Activated CD4-positive, alpha-beta memory T cell treated with anti-CD3 and anti-CD28 coated beads for 36 hours (primary cell): Measurements from ENCODE around the gene RTN4RL2. TPM values are rescaled to one million over a fixed set of nuclear protein-coding genes. Genes with fewer than 3 reads are reported as not detected.

Experiments used
- CTCF ChIA-PET: fragments of 350-600 bp; sonication (Branson Sonifier 250); formaldehyde crosslinking; loops from one replicate; lab custom pipeline; 2021; ENCODE audit warnings: antibody characterized with exemption, inconsistent platforms; lab: Charles Lee
- POLR2A ChIA-PET: fragments of 350-600 bp; sonication (Branson Sonifier 250); formaldehyde crosslinking; loops from one replicate; lab custom pipeline; 2021; ENCODE audit warnings: antibody characterized with exemption; lab: Charles Lee
- DNase-seq: peaks from one replicate; pipeline ENCODE4 v3.0.0-alpha.2; 2020
- H3K27ac Mint-ChIP-seq: one replicate; pipeline ENCODE4 v1.8.0; 2021; ENCODE audit warnings: mixed read lengths
- H3K27me3 Mint-ChIP-seq: one replicate; pipeline ENCODE4 v1.8.0; 2021; ENCODE audit warnings: mixed read lengths
- H3K36me3 Mint-ChIP-seq: one replicate; pipeline ENCODE4 v1.8.0; 2021; ENCODE audit warnings: mixed read lengths
- H3K4me1 Mint-ChIP-seq: one replicate; pipeline ENCODE4 v1.8.0; 2021; ENCODE audit warnings: low read depth, mixed read lengths
- H3K4me3 Mint-ChIP-seq: one replicate; pipeline ENCODE4 v1.8.0; 2021; ENCODE audit warnings: mild to moderate bottlenecking, mixed read lengths
- H3K9me3 Mint-ChIP-seq: one replicate; pipeline ENCODE4 v1.8.0; 2021; ENCODE audit warnings: mixed read lengths
- intact Hi-C: fragments of 100-400 bp; cut with micrococcal nuclease; formaldehyde crosslinking; loops from one replicate; pipeline ENCODE4 v1.15.1; 2023
- total RNA-seq, 2 experiments: library from RNA; stranded (reverse); gene quantifications; one replicate each; pipeline ENCODE4 v1.2.3, GENCODE V29; 2021

The RTN4RL2 gene
- total RNA-seq, 2 experiments from 2014 or later = 0.36 to 0.51 TPM

GRCh38 chr11:57424792-57425564 is 35.4 kb upstream of the RTN4RL2 start:
- intact Hi-C loops = loop anchor here (1.0 to 10.0 kb wide), 12 partner anchors 19 to 1720 kb away; partner anchors contain the start of genes CLP1, FAM111A, MED19 and RTN4RL2
- Mint-ChIP-seq H3K4me1 (peaks cover 57% of the 10 kb centered on the region), H3K36me3 (peaks cover 64% of the 10 kb centered on the region), H3K9me3 (no peaks in the 10 kb centered on the region), H3K27me3 (no peaks in the 10 kb centered on the region), H3K4me3 (peak overlapping the region; percentile 96), H3K27ac (peak overlapping the region; percentile 92)
- ChIA-PET CTCF (interaction anchor here (0.6 to 2.9 kb wide), 10 partner anchors 19 to 220 kb away, joined by 3 to 26 read pairs (median 4); partner anchors contain the start of genes RTN4RL2, SSRP1 and TNKS1BP1), POLR2A (interaction anchor here (0.8 to 3.5 kb wide), 12 partner anchors 15 to 316 kb away, joined by 3 to 28 read pairs (median 4); partner anchors contain the start of genes SELENOH, SLC43A1 and SSRP1)
- DNase-seq = peak; percentile 97

- H3K27ac Mint-ChIP-seq = peak overlapping the region; percentile 92
- DNase-seq = peak; percentile 35
- peak overlapping the region; percentile 96 for H3K4me3 Mint-ChIP-seq
- ChIA-PET CTCF (interaction anchor here (0.7 to 2.9 kb wide), 9 partner anchors 19 to 375 kb away, joined by 3 to 26 read pairs (median 4); partner anchors contain the start of genes RTN4RL2, SSRP1, TNKS1BP1 and UBE2L6), POLR2A (interaction anchor here (0.7 to 3.5 kb wide), 9 partner anchors 20 to 241 kb away, joined by 3 to 28 read pairs (median 5); partner anchors contain the start of genes SLC43A1, SSRP1 and TIMM10)
- no peaks in the 10 kb centered on the region for H3K27me3 Mint-ChIP-seq
- H3K9me3 Mint-ChIP-seq = no peaks in the 10 kb centered on the region
- peaks cover 56% of the 10 kb centered on the region for H3K36me3 Mint-ChIP-seq
- H3K4me1 Mint-ChIP-seq = peaks cover 48% of the 10 kb centered on the region
- intact Hi-C loops = loop anchor here (1.0 to 10.0 kb wide), 10 partner anchors 34 to 1719 kb away; partner anchors contain the start of genes CLP1, FAM111A, MED19 and RTN4RL2
These were observed 34.5 kb upstream of the RTN4RL2 start for GRCh38 chr11:57425565-57426438.

GRCh38 chr11:57426439-57426928 is 33.8 kb upstream of the RTN4RL2 start:
- peak overlapping the region; percentile 92 for H3K27ac Mint-ChIP-seq
- H3K9me3 Mint-ChIP-seq = no peaks in the 10 kb centered on the region
- intact Hi-C loops = loop anchor here (5.0 to 10.0 kb wide), 2 partner anchors 286 to 1718 kb away; partner anchors contain the start of genes FAM111A, MED19 and TMX2
- no peaks in the 10 kb centered on the region for H3K27me3 Mint-ChIP-seq
- peaks cover 49% of the 10 kb centered on the region for H3K36me3 Mint-ChIP-seq
- CTCF ChIA-PET = interaction anchor here (0.7 to 2.9 kb wide), 8 partner anchors 20 to 374 kb away, joined by 3 to 26 read pairs (median 4); partner anchors contain the start of genes RTN4RL2, SSRP1 and UBE2L6
- POLR2A ChIA-PET = interaction anchor here (0.7 to 3.5 kb wide), 6 partner anchors 20 to 240 kb away, joined by 3 to 28 read pairs (median 3); partner anchors contain the start of gene TIMM10
- H3K4me1 Mint-ChIP-seq = peaks cover 46% of the 10 kb centered on the region
- H3K4me3 Mint-ChIP-seq = peak overlapping the region; percentile 96
- DNase-seq = peak; percentile 38

- ChIA-PET CTCF (interaction anchor here (0.7 to 7.8 kb wide), 10 partner anchors 21 to 374 kb away, joined by 3 to 57 read pairs (median 4); partner anchors contain the start of gene RTN4RL2), POLR2A (interaction anchor here (0.9 to 3.5 kb wide), 4 partner anchors 21 to 240 kb away, joined by 3 to 28 read pairs (median 4); partner anchors contain the start of gene SSRP1)
- Mint-ChIP-seq H3K9me3 (no peaks in the 10 kb centered on the region), H3K36me3 (peaks cover 42% of the 10 kb centered on the region), H3K4me3 (peak within 1 kb of the TSS; percentile 96), H3K27ac (peak within 1 kb of the TSS; percentile 92), H3K27me3 (no peaks in the 10 kb centered on the region), H3K4me1 (peaks cover 41% of the 10 kb centered on the region)
- peak; percentile 87 for DNase-seq
- intact Hi-C loops = loop anchor here (1.0 to 10.0 kb wide), 3 partner anchors 92 to 1718 kb away; partner anchors contain the start of genes FAM111A, MED19, SSRP1 and TMX2
These were observed 33.2 kb upstream of the RTN4RL2 start, which contains the start of gene SLC43A3 for GRCh38 chr11:57426929-57427726. Gene SLC43A3, minus strand, starts transcription at chr11:57427121. Its CDS starts 949 bp downstream, at chr11:57426172.

GRCh38 chr11:57427727-57428082 is 32.6 kb upstream of the RTN4RL2 start:
- Mint-ChIP-seq H3K4me3 (peak overlapping the region; percentile 96), H3K27me3 (no peaks in the 10 kb centered on the region), H3K9me3 (no peaks in the 10 kb centered on the region), H3K4me1 (peaks cover 37% of the 10 kb centered on the region), H3K36me3 (peaks cover 37% of the 10 kb centered on the region), H3K27ac (peak overlapping the region; percentile 92)
- no peak for DNase-seq
- ChIA-PET POLR2A (interaction anchor here (0.9 kb wide), 1 partner anchor 93 kb away, joined by 4 read pairs; the partner anchor contains the start of gene SSRP1), CTCF (interaction anchor here (0.7 to 7.8 kb wide), 5 partner anchors 30 to 373 kb away, joined by 3 to 57 read pairs (median 3); partner anchors contain the start of gene RTN4RL2)
- intact Hi-C loops = loop anchor here (1.0 to 10.0 kb wide), 3 partner anchors 92 to 1717 kb away; partner anchors contain the start of genes FAM111A, MED19, SSRP1 and TMX2

GRCh38 chr11:57428643-57429042 is 31.7 kb upstream of the RTN4RL2 start:
- intact Hi-C loops = loop anchor here (5.0 to 10.0 kb wide), 2 partner anchors 284 to 1716 kb away; partner anchors contain the start of genes FAM111A, MED19 and TMX2
- Mint-ChIP-seq H3K9me3 (no peaks in the 10 kb centered on the region), H3K27ac (no peak overlapping the region), H3K27me3 (no peaks in the 10 kb centered on the region), H3K4me1 (peaks cover 30% of the 10 kb centered on the region), H3K4me3 (no peak overlapping the region), H3K36me3 (peaks cover 29% of the 10 kb centered on the region)
- ChIA-PET CTCF (interaction anchor here (7.8 kb wide), 1 partner anchor 29 kb away, joined by 57 read pairs; the partner anchor contains the start of gene RTN4RL2), POLR2A (no interaction called here)
- DNase-seq = no peak

- ChIA-PET POLR2A (interaction anchor here (1.1 kb wide), 1 partner anchor 9 kb away, joined by 4 read pairs; no protein-coding TSS in a partner anchor), CTCF (interaction anchor here (1.9 to 7.8 kb wide), 2 partner anchors 28 to 64 kb away, joined by 8 to 57 read pairs; partner anchors contain the start of gene RTN4RL2)
- intact Hi-C loops = loop anchor here (5.0 to 10.0 kb wide), 2 partner anchors 282 to 1715 kb away; partner anchors contain the start of genes FAM111A, MED19 and TMX2
These were observed 30.4 kb upstream of the RTN4RL2 start for GRCh38 chr11:57429946-57430345.

GRCh38 chr11:57430952-57431351 is 29.4 kb upstream of the RTN4RL2 start:
- CTCF ChIA-PET = interaction anchor here (0.9 to 7.8 kb wide), 4 partner anchors 27 to 96 kb away, joined by 3 to 57 read pairs (median 6); partner anchors contain the start of gene RTN4RL2
- peaks cover 17% of the 10 kb centered on the region for H3K4me1 Mint-ChIP-seq
- H3K4me3 Mint-ChIP-seq = no peak overlapping the region
- POLR2A ChIA-PET = interaction anchor here (0.6 kb wide), 1 partner anchor 236 kb away, joined by 3 read pairs; no protein-coding TSS in a partner anchor
- no peak for DNase-seq
- H3K9me3 Mint-ChIP-seq = no peaks in the 10 kb centered on the region
- H3K36me3 Mint-ChIP-seq = peaks cover 6% of the 10 kb centered on the region
- no peak overlapping the region for H3K27ac Mint-ChIP-seq
- H3K27me3 Mint-ChIP-seq = no peaks in the 10 kb centered on the region
- intact Hi-C loops = no loop called here

More at GRCh38 chr11:57429946-57430345, 30.4 kb upstream of the RTN4RL2 start:
- no peaks in the 10 kb centered on the region for H3K9me3 Mint-ChIP-seq
- H3K27ac Mint-ChIP-seq = no peak overlapping the region
- DNase-seq = no peak
- H3K36me3 Mint-ChIP-seq = peaks cover 16% of the 10 kb centered on the region
- no peaks in the 10 kb centered on the region for H3K27me3 Mint-ChIP-seq
- H3K4me1 Mint-ChIP-seq = peaks cover 19% of the 10 kb centered on the region
- no peak overlapping the region for H3K4me3 Mint-ChIP-seq

GRCh38 chr11:57432149-57432561 is 28.2 kb upstream of the RTN4RL2 start:
- no peak for DNase-seq
- Mint-ChIP-seq H3K9me3 (no peaks in the 10 kb centered on the region), H3K4me3 (no peak overlapping the region), H3K27me3 (no peaks in the 10 kb centered on the region), H3K27ac (no peak overlapping the region), H3K4me1 (peaks cover 15% of the 10 kb centered on the region), H3K36me3 (no peaks in the 10 kb centered on the region)
- CTCF ChIA-PET = interaction anchor here (1.2 to 7.8 kb wide), 2 partner anchors 26 to 95 kb away, joined by 5 to 57 read pairs; partner anchors contain the start of gene RTN4RL2
- POLR2A ChIA-PET = no interaction called here
- intact Hi-C loops = no loop called here
